ENCODE measurements around the gene SPG11.
"Not testable (repeated sequence)": the region's sequence is repeated elsewhere in the genome, so short reads cannot be mapped to it uniquely, and the experiment has no call there.

Gene SPG11

GRCh38 chr15:44585633-44586032, 77.8 kb downstream of the SPG11 start:
- H3K9ac ChIP-seq (ENCODE audit: low read depth, low read length) = no peak overlapping the region
- no peaks in the 10 kb centered on the region for H3K4me1 ChIP-seq (ENCODE audit: control insufficient read depth, insufficient read depth, low read length)
- H3K27me3 ChIP-seq (ENCODE audit: control insufficient read depth, insufficient read depth, low read length) = no peaks in the 10 kb centered on the region
- H3K36me3 ChIP-seq (ENCODE audit: control insufficient read depth, insufficient read depth, low read length) = peaks cover 81% of the 10 kb centered on the region
- H3K4me3 ChIP-seq (ENCODE audit: low read depth, low read length) = no peak overlapping the region
- no peaks in the 10 kb centered on the region for H3K9me3 ChIP-seq (ENCODE audit: control insufficient read depth, insufficient read depth, low read length)
- no peak overlapping the region for H3K27ac ChIP-seq (ENCODE audit: low read depth, low read length)

DNA sequence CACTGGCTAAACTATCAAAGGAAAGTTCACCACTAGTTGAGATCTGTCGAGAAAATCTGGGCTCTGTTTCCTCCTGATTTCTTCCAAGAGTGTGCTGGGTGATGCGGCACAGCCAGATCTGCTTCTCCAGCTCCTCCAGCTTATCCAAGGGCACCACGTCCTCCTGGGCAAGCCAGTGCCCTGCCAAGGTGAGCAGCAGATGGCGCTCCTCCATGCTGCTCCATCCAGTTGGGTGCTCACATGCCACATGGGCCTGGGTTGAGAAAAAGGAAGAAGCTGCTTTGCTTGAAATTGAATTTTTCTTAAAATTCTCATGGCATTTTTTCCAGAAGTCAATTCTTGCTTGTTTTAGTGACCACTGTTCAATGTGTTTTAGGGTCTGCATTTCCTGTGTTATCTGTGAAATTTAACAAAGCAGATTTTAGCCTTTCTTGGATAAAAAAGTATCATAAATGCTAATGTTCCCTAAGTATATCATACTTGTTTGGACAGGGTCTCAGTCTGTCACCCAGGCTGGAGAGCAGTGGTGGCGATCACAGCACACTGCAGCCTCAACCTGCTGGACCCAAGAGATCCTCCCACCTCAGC, 79.2 kb downstream of the SPG11 start:
- Histone ChIP-seq H3K36me3 (ENCODE audit: control insufficient read depth, insufficient read depth, low read length) (peaks cover 78% of the 10 kb centered on the region), H3K9me3 (ENCODE audit: control insufficient read depth, insufficient read depth, low read length) (no peaks in the 10 kb centered on the region), H3K4me1 (ENCODE audit: control insufficient read depth, insufficient read depth, low read length) (no peaks in the 10 kb centered on the region), H3K4me3 (ENCODE audit: low read depth, low read length) (no peak overlapping the region), H3K9ac (ENCODE audit: low read depth, low read length) (no peak overlapping the region), H3K27ac (ENCODE audit: low read depth, low read length) (no peak overlapping the region), H3K27me3 (ENCODE audit: control insufficient read depth, insufficient read depth, low read length) (no peaks in the 10 kb centered on the region)

- no peak overlapping the region for H3K4me3 ChIP-seq (ENCODE audit: low read depth, low read length)
- H3K9me3 ChIP-seq (ENCODE audit: control insufficient read depth, insufficient read depth, low read length) = no peaks in the 10 kb centered on the region
- H3K9ac ChIP-seq (ENCODE audit: low read depth, low read length) = no peak overlapping the region
- peaks cover 42% of the 10 kb centered on the region for H3K36me3 ChIP-seq (ENCODE audit: control insufficient read depth, insufficient read depth, low read length)
- no peaks in the 10 kb centered on the region for H3K27me3 ChIP-seq (ENCODE audit: control insufficient read depth, insufficient read depth, low read length)
- no peak overlapping the region for H3K27ac ChIP-seq (ENCODE audit: low read depth, low read length)
- no peaks in the 10 kb centered on the region for H3K4me1 ChIP-seq (ENCODE audit: control insufficient read depth, insufficient read depth, low read length)
These were observed 83.4 kb downstream of the SPG11 start for GRCh38 chr15:44580105-44580504.

- H3K9me3 ChIP-seq (ENCODE audit: control insufficient read depth, insufficient read depth, low read length) = no peaks in the 10 kb centered on the region
- H3K27ac ChIP-seq (ENCODE audit: low read depth, low read length) = no peak overlapping the region
- no peaks in the 10 kb centered on the region for H3K4me1 ChIP-seq (ENCODE audit: control insufficient read depth, insufficient read depth, low read length)
- H3K9ac ChIP-seq (ENCODE audit: low read depth, low read length) = no peak overlapping the region
- no peaks in the 10 kb centered on the region for H3K27me3 ChIP-seq (ENCODE audit: control insufficient read depth, insufficient read depth, low read length)
- H3K36me3 ChIP-seq (ENCODE audit: control insufficient read depth, insufficient read depth, low read length) = peaks cover 24% of the 10 kb centered on the region
- H3K4me3 ChIP-seq (ENCODE audit: low read depth, low read length) = no peak overlapping the region
These were observed 88.7 kb downstream of the SPG11 start for GRCh38 chr15:44574734-44575133.

- no peak overlapping the region for H3K9ac ChIP-seq (ENCODE audit: low read depth, low read length)
These were observed 90.1 kb downstream of the SPG11 start for GRCh38 chr15:44573386-44573785.

DNA sequence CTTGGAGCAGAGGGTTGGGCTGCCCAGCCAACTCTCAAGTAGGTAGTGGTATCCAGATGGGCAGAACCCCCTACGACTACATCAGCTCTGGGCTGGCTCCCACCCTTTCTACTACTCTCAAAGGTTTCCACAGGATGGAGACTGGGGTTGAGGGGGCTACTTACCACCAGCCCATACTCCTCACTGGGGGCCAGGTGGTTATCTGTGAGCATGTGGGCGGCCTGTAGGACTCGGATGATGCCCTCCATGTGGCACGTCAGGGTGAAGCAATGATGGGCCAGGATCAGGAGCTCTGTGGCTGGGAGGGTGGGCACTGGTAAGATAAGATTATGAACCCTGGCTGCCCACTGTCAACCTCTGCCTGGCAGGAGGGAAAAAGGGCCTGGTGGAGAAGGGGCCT, 93.1 kb downstream of the SPG11 start:
- Histone ChIP-seq H3K27me3 (ENCODE audit: control insufficient read depth, insufficient read depth, low read length) (no peaks in the 10 kb centered on the region), H3K4me1 (ENCODE audit: control insufficient read depth, insufficient read depth, low read length) (no peaks in the 10 kb centered on the region), H3K27ac (ENCODE audit: low read depth, low read length) (no peak overlapping the region), H3K36me3 (ENCODE audit: control insufficient read depth, insufficient read depth, low read length) (peaks cover 52% of the 10 kb centered on the region), H3K4me3 (ENCODE audit: low read depth, low read length) (no peak overlapping the region), H3K9ac (ENCODE audit: low read depth, low read length) (no peak overlapping the region), H3K9me3 (ENCODE audit: control insufficient read depth, insufficient read depth, low read length) (peaks cover 3% of the 10 kb centered on the region; the same call in 1 of the 2 replicates)

More at GRCh38 chr15:44573386-44573785, 90.1 kb downstream of the SPG11 start:
- Histone ChIP-seq H3K9me3 (ENCODE audit: control insufficient read depth, insufficient read depth, low read length) (no peaks in the 10 kb centered on the region), H3K36me3 (ENCODE audit: control insufficient read depth, insufficient read depth, low read length) (peaks cover 26% of the 10 kb centered on the region), H3K27ac (ENCODE audit: low read depth, low read length) (no peak overlapping the region), H3K27me3 (ENCODE audit: control insufficient read depth, insufficient read depth, low read length) (no peaks in the 10 kb centered on the region), H3K4me3 (ENCODE audit: low read depth, low read length) (no peak overlapping the region), H3K4me1 (ENCODE audit: control insufficient read depth, insufficient read depth, low read length) (no peaks in the 10 kb centered on the region)

- Histone ChIP-seq H3K27ac (ENCODE audit: low read depth, low read length) (no peak overlapping the region), H3K4me3 (ENCODE audit: low read depth, low read length) (no peak overlapping the region), H3K36me3 (ENCODE audit: control insufficient read depth, insufficient read depth, low read length) (peaks cover 62% of the 10 kb centered on the region), H3K4me1 (ENCODE audit: control insufficient read depth, insufficient read depth, low read length) (no peaks in the 10 kb centered on the region), H3K27me3 (ENCODE audit: control insufficient read depth, insufficient read depth, low read length) (no peaks in the 10 kb centered on the region), H3K9me3 (ENCODE audit: control insufficient read depth, insufficient read depth, low read length) (peaks cover 13% of the 10 kb centered on the region), H3K9ac (ENCODE audit: low read depth, low read length) (no peak overlapping the region)
These were observed 94.1 kb downstream of the SPG11 start for GRCh38 chr15:44569316-44569715.

- Histone ChIP-seq H3K4me3 (ENCODE audit: low read depth, low read length) (no peak overlapping the region), H3K4me1 (ENCODE audit: control insufficient read depth, insufficient read depth, low read length) (no peaks in the 10 kb centered on the region), H3K9ac (ENCODE audit: low read depth, low read length) (no peak overlapping the region), H3K9me3 (ENCODE audit: control insufficient read depth, insufficient read depth, low read length) (peaks cover 16% of the 10 kb centered on the region), H3K36me3 (ENCODE audit: control insufficient read depth, insufficient read depth, low read length) (peaks cover 67% of the 10 kb centered on the region), H3K27ac (ENCODE audit: low read depth, low read length) (no peak overlapping the region), H3K27me3 (ENCODE audit: control insufficient read depth, insufficient read depth, low read length) (no peaks in the 10 kb centered on the region)
These were observed 95.1 kb downstream of the SPG11 start for GRCh38 chr15:44568338-44568737.

DNA sequence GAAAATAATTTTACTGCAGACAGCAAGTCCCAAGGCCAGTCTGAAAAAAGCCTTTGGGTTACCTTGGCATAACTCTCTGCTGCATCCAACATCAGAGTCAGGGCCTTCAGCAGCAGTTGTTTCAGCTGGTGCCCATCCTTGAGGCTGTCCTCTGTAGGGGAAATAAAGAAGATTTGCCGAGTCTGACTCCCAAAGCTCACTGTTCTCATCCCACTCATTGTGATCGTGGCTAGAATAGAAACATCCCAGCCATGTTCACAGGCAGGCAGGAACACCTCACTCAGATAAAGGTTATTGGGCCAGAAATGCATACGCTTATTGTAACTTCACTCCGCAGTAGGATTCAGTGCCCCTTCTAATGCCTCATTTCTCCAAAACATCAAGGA, 97.3 kb downstream of the SPG11 start:
- Histone ChIP-seq H3K9ac (ENCODE audit: low read depth, low read length) (no peak overlapping the region), H3K27me3 (ENCODE audit: control insufficient read depth, insufficient read depth, low read length) (no peaks in the 10 kb centered on the region), H3K27ac (ENCODE audit: low read depth, low read length) (no peak overlapping the region), H3K4me3 (ENCODE audit: low read depth, low read length) (no peak overlapping the region), H3K4me1 (ENCODE audit: control insufficient read depth, insufficient read depth, low read length) (no peaks in the 10 kb centered on the region), H3K36me3 (ENCODE audit: control insufficient read depth, insufficient read depth, low read length) (peaks cover 77% of the 10 kb centered on the region), H3K9me3 (ENCODE audit: control insufficient read depth, insufficient read depth, low read length) (peaks cover 16% of the 10 kb centered on the region)

GRCh38 chr15:44565387-44566154, 97.9 kb downstream of the SPG11 start:
- Histone ChIP-seq H3K27me3 (ENCODE audit: control insufficient read depth, insufficient read depth, low read length) (no peaks in the 10 kb centered on the region), H3K27ac (ENCODE audit: low read depth, low read length) (no peak overlapping the region), H3K4me3 (ENCODE audit: low read depth, low read length) (no peak overlapping the region), H3K4me1 (ENCODE audit: control insufficient read depth, insufficient read depth, low read length) (no peaks in the 10 kb centered on the region), H3K9ac (ENCODE audit: low read depth, low read length) (no peak overlapping the region), H3K9me3 (ENCODE audit: control insufficient read depth, insufficient read depth, low read length) (peaks cover 16% of the 10 kb centered on the region), H3K36me3 (ENCODE audit: control insufficient read depth, insufficient read depth, low read length) (peaks cover 82% of the 10 kb centered on the region)

GRCh38 chr15:44560926-44561325, 102.5 kb downstream of the SPG11 start:
- Histone ChIP-seq H3K36me3 (ENCODE audit: control insufficient read depth, insufficient read depth, low read length) (peaks cover 95% of the 10 kb centered on the region), H3K9me3 (ENCODE audit: control insufficient read depth, insufficient read depth, low read length) (peaks cover 16% of the 10 kb centered on the region)
- H3K9ac ChIP-seq (ENCODE audit: low read depth, low read length); H3K4me1 ChIP-seq (ENCODE audit: control insufficient read depth, insufficient read depth, low read length); H3K27me3 ChIP-seq (ENCODE audit: control insufficient read depth, insufficient read depth, low read length); H3K4me3 ChIP-seq (ENCODE audit: low read depth, low read length); H3K27ac ChIP-seq (ENCODE audit: low read depth, low read length): not testable (repeated sequence)

All from HUES48 (cell line).